ENCODE measurements around the gene ZNF260. TPM values are rescaled to one million over a fixed set of nuclear protein-coding genes. Genes with fewer than 3 reads are reported as not detected.
"Not testable (repeated sequence)": the region's sequence is repeated elsewhere in the genome, so short reads cannot be mapped to it uniquely, and the experiment has no call there.

Gene ZNF260
- 11.3 TPM for total RNA-seq (ENCODE audit: insufficient read depth, low replicate concordance)

- peak; percentile 99 for DNase-seq (ENCODE audit: low spot score)
Measured at GRCh38 chr19:36528194-36528920, at the start of gene ZNF260. ZNF260 (minus strand) TSS chr19:36528271; CDS start chr19:36515238, 13,033 bp downstream.

GRCh38 chr19:36577271-36577996 is 49.4 kb upstream of the ZNF260 start:
- DNase-seq (ENCODE audit: low spot score): no peak

- DNase-seq (ENCODE audit: low spot score): no peak
Measured at GRCh38 chr19:36574741-36575140, 46.7 kb upstream of the ZNF260 start.

GRCh38 chr19:36573895-36574720 is 46.0 kb upstream of the ZNF260 start:
- DNase-seq (ENCODE audit: low spot score): peak; percentile 31

GRCh38 chr19:36573020-36573894 is 45.2 kb upstream of the ZNF260 start, which contains the start of gene ZNF529:
ZNF529 (minus strand) TSS chr19:36573292; CDS start chr19:36572346, 946 bp downstream.
- peak; percentile 96 for DNase-seq (ENCODE audit: low spot score)

GRCh38 chr19:36572593-36573019 is 44.5 kb upstream of the ZNF260 start:
- DNase-seq (ENCODE audit: low spot score): no peak

- DNase-seq (ENCODE audit: low spot score): no peak
Measured at GRCh38 chr19:36564391-36564790, 36.3 kb upstream of the ZNF260 start.

GRCh38 chr19:36547001-36547732 is 19.1 kb upstream of the ZNF260 start:
- no peak for DNase-seq (ENCODE audit: low spot score)

GRCh38 chr19:36528921-36529518 is 949 bp upstream of the ZNF260 start:
- DNase-seq (ENCODE audit: low spot score): peak; percentile 1

- no peak for DNase-seq (ENCODE audit: low spot score)
Measured at GRCh38 chr19:36527873-36528193, 238 bp downstream of the ZNF260 start.

- no peak for DNase-seq (ENCODE audit: low spot score)
Measured at GRCh38 chr19:36527341-36527740, 730 bp downstream of the ZNF260 start.

GRCh38 chr19:36526581-36526980 is 1.5 kb downstream of the ZNF260 start:
- no peak for DNase-seq (ENCODE audit: low spot score)

- no peak for DNase-seq (ENCODE audit: low spot score)
Measured at GRCh38 chr19:36524617-36525016, 3.5 kb downstream of the ZNF260 start.

GRCh38 chr19:36514012-36514612 is 14.0 kb downstream of the ZNF260 start:
- DNase-seq (ENCODE audit: low spot score): no peak

- no peak for DNase-seq (ENCODE audit: low spot score)
Measured at GRCh38 chr19:36508325-36508724, 19.7 kb downstream of the ZNF260 start.

- no peak for DNase-seq (ENCODE audit: low spot score)
Measured at GRCh38 chr19:36501973-36502372, 26.1 kb downstream of the ZNF260 start.

GRCh38 chr19:36497001-36497400 is 31.1 kb downstream of the ZNF260 start:
- DNase-seq (ENCODE audit: low spot score): no peak

GRCh38 chr19:36492689-36493453 is 35.2 kb downstream of the ZNF260 start:
- DNase-seq (ENCODE audit: low spot score): peak; percentile 5

GRCh38 chr19:36490846-36491245 is 37.2 kb downstream of the ZNF260 start:
- DNase-seq (ENCODE audit: low spot score): not testable (repeated sequence)

Measured in umbilical cord (tissue), 2 donors.